Right ventricle myocardium superior (tissue), 1 donor: ENCODE data around the gene TPP1. TPM values are rescaled to one million over a fixed set of nuclear protein-coding genes. Genes with fewer than 3 reads are reported as not detected.

Source experiments
- ATAC-seq: fragments of 200-7000 bp; cut with Tn5 transposase; one replicate; pipeline ENCODE4 v1.9.1; 2020; ENCODE audit warnings: mild to moderate bottlenecking; ENCODE audit not compliant: poor library complexity
- DNase-seq: peaks from one replicate; pipeline ENCODE4 v3.0.0-alpha.2; 2020
- intact Hi-C: fragments of 100-400 bp; cut with DNase I; formaldehyde crosslinking; loops from one replicate; pipeline ENCODE4 v1.11.2; 2022
- long read RNA-seq: library from polyadenylated mRNA; unstranded; transcript quantifications from one replicate; pipeline ENCODE4 v2.0.0, GENCODE V29; 2021
- total RNA-seq: library from RNA; stranded (reverse); fragmentation: NEBNext Ultra II Directional; extraction: Animal tissue kit (Norgen Biotek cat#: 25700); gene quantifications from one replicate; pipeline ENCODE4 v1.2.1, GENCODE V29; 2021
- donor health status: DM: no; HTN: yes; CAD: no; lungs with severe emphysema.

The TPP1 gene
- total RNA-seq, result 71.5 TPM
- long read RNA-seq, transcript TPP1-214 (12 exons, 3,578 nt), result minor isoform, 26 of 178 reads
- long read RNA-seq, transcript TPP1-201 (13 exons, 3,560 nt), result major isoform, 107 of 178 reads
- long read RNA-seq, partial matches to known transcripts, result 26 of 178 reads
- long read RNA-seq, other reads (novel, unspliced or antisense), result 11 of 178 reads

DNA sequence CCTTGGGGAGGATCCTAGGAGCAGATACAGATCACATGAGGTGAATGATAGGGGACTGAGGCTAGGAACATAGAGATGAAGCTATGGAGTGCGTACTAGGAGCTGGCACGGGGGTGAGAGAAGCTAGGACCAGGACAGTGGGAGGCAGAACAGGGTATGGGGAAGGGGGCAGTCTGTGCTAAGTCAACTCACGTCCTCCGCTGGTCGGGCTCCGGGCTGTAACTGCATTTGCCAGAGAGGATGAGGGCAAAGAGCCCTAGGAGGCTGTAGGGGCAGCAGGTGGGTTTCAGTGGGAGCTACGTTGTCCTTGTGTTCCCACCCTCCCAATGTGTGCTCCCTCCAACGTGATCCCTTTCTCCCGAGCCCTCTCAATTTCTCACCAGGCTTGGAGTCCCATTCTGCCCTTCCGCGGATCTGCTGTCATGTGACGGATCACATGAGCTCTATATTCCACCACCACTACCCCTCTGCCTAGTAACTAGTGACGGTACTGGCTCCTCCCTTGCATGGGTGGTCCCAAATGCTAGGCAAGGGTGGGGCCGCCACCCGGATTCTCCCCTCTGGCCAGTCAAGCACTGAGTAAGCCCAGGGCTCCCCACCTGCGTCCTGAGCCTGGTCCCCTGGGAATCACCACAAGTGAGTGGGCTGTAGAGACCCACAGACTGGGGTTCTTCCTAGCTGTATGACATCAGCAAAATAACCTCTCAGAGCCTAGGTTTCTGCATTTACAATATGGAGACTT, at the start of gene TPP1:
Gene TPP1 (minus strand): TSS at position 419 of the 742 bp plus-strand sequence. CDS start 22 bp downstream, at position 397.
- peak; percentile 94 for DNase-seq
- ATAC-seq, result peak; percentile 96
- intact Hi-C loops, result loop anchor here (10.0 kb wide), 1 partner anchor 144 kb away; the partner anchor contains the start of gene TRIM3

DNA sequence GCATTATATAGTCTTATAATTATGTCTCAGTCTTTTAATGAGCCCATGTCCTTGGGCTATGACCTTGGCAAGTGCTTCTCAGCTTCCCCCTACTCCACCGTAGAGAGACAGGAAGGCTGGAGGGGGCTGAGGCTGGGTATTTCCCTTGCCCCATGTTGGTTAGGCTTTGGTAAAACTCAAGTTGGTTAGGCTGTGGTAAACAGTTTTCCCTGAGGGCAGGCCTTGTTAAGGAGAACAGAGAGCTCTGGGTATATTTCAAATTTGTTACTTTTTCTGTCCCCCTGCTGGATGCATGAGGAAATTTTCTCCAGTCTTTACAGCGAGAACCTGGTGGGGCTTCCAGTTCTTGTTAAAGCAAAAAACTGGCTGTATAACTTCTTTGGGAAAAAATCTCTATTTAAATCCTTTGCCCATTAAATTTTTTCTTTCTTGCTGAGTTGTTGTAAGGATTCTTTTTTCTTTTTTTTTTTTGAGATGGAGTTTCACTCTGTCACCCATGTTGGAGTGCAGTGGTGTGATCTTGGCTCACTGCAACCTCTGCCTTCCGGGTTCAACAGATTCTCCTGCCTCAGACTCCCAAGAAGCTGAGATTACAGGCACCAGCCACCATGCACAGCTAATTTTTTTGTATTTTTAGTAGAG, 48.6 kb upstream of the TPP1 start:
- ATAC-seq, result peak; percentile 71
- intact Hi-C loops, result no loop called here

DNA sequence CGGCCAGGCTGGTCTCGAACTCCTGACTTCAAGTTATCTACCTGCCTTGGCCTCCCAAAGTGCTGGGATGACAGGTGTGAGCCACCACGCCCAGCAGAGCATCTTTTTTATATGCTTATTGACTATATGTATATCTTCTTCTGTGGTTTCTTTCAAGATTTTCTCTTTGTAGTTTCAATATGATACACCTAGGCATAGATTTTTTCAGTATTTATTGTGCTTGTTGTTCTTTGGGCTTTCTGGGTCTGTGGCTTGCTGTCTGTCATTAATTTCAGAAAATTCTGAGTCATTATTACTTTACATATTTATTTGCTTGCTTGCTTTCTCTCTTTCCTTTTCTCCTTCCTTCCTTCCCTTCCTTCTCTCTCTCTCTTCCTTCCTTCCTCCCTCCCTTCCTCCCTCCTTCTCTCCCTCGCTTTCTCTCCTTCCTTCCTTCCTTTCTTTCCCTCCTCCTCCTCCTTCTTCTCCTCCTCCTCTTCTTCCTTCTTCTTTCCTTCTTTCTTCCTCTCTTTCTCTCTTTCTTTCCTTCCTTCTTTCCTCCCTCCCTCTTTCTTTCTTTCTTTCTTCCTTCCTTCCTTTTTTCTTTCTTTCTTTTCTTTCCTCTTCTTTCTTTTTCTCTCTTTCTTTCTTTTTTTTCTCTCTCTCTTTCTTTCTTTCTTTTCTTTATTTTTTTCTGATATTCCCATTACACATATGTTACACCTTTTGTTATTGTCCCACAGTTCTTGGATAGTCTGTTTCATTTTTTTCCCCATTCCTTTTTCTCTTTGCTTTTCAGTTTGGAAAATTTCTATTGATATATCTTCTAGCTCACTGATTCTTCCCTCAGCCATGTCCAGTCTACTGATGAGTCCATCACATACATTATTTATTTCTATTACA, 47.3 kb upstream of the TPP1 start:
- ATAC-seq (no peak), DNase-seq (no peak)
- intact Hi-C loops, result no loop called here

More for the DNA sequence above, 48.6 kb upstream of the TPP1 start:
- DNase-seq, result no peak

DNA sequence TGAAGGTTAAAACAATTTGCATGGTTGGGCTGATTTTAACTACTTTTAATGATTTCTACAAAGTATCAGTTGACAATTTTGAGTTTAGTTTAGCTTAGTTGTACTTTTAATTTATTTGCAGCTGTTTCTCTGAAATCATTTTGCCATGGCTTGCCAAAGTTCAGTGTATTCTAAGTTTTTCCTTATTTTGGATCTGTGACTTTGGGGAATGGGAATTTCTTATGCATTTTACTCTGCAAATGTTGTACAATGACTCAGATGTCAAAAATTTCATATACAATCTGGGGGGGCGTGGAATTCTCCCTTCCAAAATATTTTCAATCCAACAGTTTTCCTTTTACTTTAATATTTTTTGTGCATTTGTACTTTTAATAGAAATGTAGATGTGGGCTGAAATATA, 45.3 kb upstream of the TPP1 start:
- ATAC-seq, result no peak
- no peak for DNase-seq

DNA sequence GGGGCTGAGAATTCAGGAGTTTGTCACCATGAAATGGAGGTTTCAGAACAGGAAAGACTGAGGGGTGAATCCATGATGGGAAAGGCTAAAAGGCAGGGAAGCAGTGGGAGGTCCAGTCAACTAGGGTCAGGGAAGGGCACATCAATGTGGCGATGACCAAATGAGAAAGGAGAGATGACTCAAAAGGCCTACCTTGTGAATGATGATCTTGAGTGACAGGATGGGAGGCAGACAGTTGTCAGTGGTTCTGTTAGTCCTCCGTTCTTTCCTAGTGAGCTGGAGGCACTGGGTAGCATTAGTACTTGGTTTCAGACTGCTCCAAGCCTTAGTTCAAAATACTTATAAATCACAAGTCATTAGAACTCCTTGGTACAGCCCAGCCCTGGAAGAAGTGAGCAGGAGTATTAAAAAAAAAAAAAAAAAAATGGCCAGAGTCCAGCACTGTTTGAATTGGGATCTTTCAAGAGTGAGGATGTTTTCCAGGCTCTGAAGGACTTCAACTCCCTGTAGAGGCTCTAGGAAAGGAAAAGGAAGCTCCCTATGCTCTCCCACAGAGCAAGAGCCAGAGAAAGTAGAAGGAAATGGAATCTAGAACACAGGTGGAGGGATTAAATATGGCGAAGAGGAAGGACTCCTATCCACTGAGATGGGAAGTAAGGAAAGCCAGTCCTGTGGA, 44.7 kb upstream of the TPP1 start:
- ATAC-seq (peak; percentile 43), DNase-seq (no peak)
- intact Hi-C loops, result no loop called here

More for the DNA sequence above, 45.3 kb upstream of the TPP1 start:
- intact Hi-C loops, result no loop called here

DNA sequence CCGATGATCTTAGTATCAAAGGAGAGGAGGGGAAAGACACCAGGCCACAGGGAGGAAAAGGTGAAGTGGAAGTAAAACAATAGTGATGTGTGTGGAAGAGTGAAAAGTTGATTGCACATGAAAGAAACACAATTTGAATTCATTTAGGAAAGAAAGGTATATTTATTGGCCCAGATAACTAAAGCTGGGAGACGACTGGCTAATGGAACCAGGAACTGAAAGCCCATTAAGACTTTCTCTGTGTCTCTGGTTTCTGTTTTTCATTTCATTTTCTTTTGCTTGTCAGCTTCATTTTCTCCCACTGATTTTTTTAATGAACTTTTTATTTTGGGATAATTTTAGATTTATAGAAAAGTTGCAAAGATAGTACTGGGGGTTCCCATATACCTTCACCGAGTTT, 41.5 kb upstream of the TPP1 start:
- intact Hi-C loops, result no loop called here
- DNase-seq (no peak), ATAC-seq (no peak)

DNA sequence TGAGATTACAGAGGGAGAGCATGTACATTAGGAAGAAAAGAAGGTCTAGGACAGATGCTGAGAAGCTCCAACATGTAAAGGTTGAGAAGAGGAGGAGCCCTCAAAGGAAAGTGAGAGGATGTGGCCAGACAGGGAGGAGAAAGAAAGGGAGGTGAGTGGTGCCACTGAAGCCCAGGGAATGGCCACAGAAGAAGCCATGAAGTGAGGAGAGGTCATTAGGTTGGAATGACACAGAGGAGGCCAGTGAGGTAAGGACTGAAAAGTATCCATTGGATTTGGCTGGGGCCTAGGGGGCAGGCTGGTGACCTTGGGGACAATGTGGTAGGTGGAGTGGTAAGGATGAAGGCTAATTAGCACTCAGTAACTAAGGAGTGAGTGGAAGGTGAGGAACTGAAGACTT, 39.4 kb upstream of the TPP1 start:
- DNase-seq, result no peak
- intact Hi-C loops, result no loop called here
- ATAC-seq, result no peak

DNA sequence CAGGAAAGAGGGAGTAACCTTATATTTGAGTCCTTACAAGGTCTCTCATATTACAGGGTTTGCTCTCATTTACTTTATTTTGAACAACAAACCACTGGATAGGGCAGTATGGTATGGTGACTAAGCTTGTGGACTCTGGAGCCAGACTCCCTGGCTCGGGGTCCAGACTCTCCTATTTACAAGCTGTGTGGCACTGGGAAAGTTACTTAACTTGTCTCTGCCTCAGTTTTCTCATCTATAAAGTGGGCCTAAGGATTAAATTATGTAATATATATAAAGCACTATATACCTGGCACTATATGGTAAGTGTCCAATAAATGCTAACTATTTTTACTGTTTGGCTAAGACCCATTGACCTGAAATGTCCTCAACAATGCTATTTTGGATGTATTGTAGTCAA, 38.1 kb upstream of the TPP1 start:
- intact Hi-C loops, result no loop called here
- DNase-seq (no peak), ATAC-seq (no peak)

DNA sequence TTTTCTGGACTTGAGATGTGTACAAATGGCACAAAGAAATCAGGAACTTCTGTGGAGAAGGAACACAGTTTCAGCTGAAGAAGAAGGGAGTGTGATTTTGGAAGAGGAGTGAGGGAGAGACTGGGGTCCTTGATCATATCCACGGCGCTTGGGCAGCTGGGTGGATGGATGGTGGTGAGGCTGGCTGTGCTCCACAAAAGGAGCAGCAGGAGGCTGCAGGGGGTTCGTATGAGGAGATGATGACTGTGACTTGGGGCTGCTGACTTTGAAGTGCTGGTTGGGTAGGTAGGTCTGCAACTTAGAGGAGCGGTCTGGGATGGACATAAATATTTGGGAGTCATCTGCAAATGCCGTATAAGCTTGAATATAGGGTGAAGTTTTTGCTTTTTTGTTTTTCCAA, 37.7 kb upstream of the TPP1 start:
- ATAC-seq, result no peak
- DNase-seq, result no peak
- intact Hi-C loops, result no loop called here

DNA sequence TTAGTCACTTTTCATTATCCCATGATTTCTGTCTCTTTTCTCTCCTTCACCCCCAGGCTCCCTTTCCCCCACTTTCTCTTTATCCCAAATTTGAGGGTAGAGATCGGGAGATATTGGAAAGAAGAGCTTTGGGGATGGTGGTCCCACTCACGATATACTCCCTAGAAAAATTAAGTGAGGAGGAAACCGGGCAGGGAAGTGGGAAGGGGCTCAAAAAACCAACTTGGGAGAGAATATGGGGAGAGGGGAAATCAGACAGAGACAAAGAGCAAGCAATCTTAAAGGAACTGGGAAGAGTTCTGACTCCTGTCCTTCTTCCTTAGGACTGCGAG, 37.3 kb upstream of the TPP1 start:
- DNase-seq, result no peak
- intact Hi-C loops, result no loop called here
- no peak for ATAC-seq

DNA sequence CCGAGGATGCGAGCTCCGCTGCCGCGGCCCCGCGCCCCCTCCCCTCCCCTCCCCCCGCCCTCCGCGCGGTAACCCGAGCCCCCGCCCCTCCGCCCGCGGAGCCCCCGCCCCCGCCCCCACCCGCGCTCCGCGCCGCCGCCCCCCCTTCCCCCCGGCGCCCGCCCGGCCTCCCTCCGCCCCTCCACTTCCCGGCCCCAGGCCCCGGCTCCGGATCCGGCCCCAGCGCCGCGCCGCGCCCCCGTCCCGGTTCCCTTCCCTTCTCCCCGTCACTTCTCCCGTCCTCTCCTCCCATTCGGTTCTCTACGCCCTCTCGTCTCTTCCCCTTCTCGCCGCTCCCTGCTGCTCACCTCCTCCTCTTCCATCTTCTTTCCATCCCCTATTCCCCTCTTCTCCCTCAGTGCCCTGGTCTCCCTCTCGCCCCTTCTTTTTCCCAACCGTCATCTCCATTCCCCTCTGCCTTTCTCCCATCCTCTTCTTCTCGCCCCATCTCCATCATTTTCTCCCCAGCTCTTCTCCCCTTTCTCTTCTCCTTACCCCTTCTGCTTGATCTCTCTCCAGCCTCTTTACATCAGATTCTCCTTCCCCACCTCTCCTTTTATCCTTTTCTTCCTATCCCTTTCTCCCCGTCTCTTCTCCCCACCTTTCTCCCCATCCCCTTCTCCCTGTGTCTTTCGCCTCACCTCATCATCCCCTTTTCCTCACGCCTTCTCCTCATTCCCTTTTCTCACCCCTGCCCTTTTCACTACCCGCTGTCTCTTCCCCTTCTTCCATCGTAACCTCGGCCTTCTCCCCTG, 36.8 kb upstream of the TPP1 start, which contains the start of gene DCHS1:
Gene DCHS1 (minus strand): TSS at position 20 of the 794 bp plus-strand sequence. CDS start 14,196 bp downstream, outside the sequence.
- intact Hi-C loops, result no loop called here
- ATAC-seq, result peak; percentile 51

DNA sequence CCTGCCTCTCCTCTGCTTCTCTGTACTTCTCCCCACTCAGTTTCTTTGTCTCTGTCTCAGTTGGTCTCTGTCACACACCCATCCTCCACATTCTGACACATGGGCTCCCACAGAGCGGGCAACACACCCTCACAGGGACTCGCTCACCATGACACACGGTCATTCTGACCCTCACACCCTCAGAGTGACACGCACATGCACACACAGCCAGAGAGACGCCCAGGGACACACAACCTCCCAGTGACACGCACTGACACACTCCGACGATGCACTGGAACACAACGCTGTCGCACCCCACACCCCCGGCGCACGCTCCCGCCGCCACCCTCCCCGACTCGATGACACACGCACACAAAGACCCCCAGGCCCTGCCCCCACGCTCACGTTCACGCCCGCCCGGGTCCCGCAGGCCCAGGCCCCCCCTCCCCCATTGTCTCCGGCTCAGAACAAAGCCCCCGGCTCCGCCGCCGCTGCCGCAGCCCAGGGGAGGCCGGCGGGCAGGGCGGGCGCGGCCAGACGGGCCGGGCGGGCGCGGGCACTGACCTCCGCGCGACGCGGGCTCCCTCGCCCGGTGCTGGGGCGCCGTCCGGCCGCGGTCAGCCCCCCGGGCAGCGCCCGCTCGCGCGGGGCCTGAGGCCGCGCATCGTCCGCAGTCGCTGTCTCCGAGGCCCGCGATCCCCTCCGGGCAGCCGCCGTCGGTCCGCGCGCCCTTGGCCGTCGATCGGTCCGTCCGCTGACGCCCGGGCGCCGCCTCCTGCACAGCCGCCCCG, 36.0 kb upstream of the TPP1 start:
- ATAC-seq (peak; percentile 69), DNase-seq (peak; percentile 59)
- intact Hi-C loops, result no loop called here

More for the DNA sequence above, 36.8 kb upstream of the TPP1 start, which contains the start of gene DCHS1:
- peak; percentile 70 for DNase-seq

DNA sequence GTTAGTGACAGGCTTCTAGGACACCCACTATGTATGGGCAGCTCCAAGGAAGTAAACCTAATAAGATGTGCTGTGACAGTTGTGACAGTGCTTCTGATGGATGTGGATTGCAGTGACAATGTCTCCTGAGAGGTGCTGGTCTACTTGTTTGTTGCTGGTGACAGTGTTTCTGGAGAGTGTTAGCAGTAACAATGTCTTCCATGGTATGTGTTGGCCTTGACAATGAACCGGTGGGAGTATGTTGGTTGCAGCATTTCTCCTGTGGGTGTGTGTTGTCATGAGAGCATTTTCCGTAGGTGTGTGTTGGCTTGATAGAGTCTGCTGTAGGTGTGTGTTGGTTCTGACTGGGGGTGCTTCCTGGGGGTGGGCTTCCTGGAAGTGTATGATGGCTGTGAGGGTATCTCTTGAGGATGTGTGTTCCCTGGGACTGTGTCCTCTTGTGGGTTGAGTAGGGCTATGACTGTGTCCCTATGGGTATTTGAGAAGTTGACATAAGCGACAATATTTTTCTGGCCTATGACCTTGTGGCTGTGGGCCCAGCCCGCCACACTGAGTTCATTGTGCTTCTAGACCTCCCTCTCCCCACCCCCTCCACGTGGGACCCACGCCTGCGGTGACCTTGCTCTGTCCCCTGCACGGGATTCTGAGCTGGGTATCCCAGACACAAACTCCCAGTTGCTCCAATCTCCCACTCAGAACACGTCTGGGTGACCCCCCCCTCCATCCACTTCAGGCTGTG, 35.2 kb upstream of the TPP1 start:
- DNase-seq (peak; percentile 65), ATAC-seq (peak; percentile 44)
- intact Hi-C loops, result no loop called here

DNA sequence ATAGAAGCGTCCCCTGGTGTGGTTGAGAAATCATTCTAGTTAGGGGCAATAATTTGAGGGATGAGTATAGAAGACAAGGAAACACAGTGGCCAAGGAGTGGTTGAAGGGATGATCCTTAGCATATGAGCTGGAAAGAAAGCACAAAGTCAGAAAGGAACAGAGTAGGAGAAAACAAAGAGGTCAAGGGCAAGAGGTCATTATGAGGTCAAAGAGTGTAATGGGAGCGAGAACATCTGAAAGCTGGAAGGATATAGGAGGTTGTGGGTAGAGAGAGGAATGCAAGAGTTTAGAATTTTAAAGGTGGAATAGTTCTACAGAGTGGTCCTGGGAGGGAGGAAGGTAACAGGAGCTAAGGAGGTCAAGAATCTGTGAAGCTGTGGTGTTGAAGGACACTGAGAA, 34.4 kb upstream of the TPP1 start:
- DNase-seq (no peak), ATAC-seq (no peak)
- intact Hi-C loops, result no loop called here

DNA sequence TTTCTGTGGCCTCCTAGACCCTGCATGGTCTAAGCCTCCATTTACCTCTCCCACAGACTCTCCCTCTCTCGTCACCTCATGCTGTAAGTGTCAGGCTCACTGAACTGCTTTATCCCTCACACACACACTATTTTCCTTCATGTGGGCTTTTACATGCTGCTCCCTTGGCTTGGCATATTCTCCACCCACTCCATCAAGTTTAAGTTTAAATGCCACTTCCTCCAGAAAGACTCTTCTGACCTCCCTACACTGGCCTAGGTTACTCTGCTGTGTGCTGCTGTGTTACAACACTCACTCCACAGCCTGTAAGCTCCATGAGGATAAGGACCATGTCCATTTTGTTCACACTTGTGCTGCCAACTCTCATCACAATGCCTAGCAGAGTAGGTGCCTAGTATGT, 33.9 kb upstream of the TPP1 start:
- intact Hi-C loops, result no loop called here
- DNase-seq, result no peak
- ATAC-seq, result no peak

DNA sequence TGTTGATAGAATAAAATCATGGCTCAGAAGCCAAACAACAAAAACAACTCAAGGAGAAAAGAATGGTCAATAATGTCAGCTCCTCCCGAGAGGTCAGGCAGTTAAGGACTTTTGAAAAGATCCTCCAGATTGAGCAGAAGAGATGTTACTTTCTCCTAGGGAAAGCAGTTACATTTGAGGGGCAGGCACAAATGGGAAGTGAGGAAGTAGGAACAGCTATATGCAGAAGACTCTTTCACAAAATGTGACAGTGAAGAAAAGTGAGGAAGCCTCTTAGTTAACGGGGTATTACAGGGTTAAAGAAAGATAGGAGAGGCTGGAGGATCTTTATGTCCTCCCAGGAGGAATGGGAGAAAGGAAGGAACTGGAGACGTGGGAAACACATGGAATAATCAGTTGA, 33.0 kb upstream of the TPP1 start:
- DNase-seq (no peak), ATAC-seq (no peak)
- intact Hi-C loops, result no loop called here
